Omental fat pad (tissue), 4 donors: ENCODE measurements around the gene SAMD14. TPM values are rescaled to one million over a fixed set of nuclear protein-coding genes. Genes with fewer than 3 reads are reported as not detected.

Experiments
- ATAC-seq: fragments of 150-250 bp; one replicate; pipeline ENCODE4 v1.9.1; 2016; ENCODE audit warnings: mild to moderate bottlenecking, moderate library complexity; ENCODE audit not compliant: low FRiP score
- DNase-seq: peaks from one replicate; pipeline ENCODE4 v3.0.0-alpha.2; 2019; ENCODE audit warnings: low spot score
- CTCF ChIP-seq, 3 donors: fragments of 450-650 bp; IDR thresholded peaks; one replicate each; pipeline ENCODE4 v1.5.1; 2016 to 2017; ENCODE audit warnings: antibody characterized with exemption in 3 of 3, mild to moderate bottlenecking in 3 of 3, moderate library complexity in 2 of 3
- total RNA-seq, 4 donors: library from RNA; depleted of rRNA; stranded (reverse); fragments of >200 nt; gene quantifications; one replicate each; pipeline ENCODE4 v1.1.0, GENCODE V29; 2016

Gene SAMD14
- total RNA-seq, 4 donors from 2014 or later, result 0.12 to 0.44 TPM; not detected in 2

- DNase-seq, result no peak
- ATAC-seq, result no peak
- no peak for TF ChIP-seq CTCF (IDR thresholded peaks at IDR 0.05)
Observed at GRCh38 chr17:50072925-50073324, 57.0 kb downstream of the SAMD14 start.

- TF ChIP-seq CTCF (IDR thresholded peaks at IDR 0.05), result no peak
- DNase-seq, result no peak
- ATAC-seq, result no peak
Observed at GRCh38 chr17:50072130-50072529, 57.8 kb downstream of the SAMD14 start.

GRCh38 chr17:50071692-50072091 is 58.3 kb downstream of the SAMD14 start:
- DNase-seq, result no peak
- TF ChIP-seq CTCF (IDR thresholded peaks at IDR 0.05), result no peak
- no peak for ATAC-seq

GRCh38 chr17:50070908-50071680 is 58.9 kb downstream of the SAMD14 start:
- ATAC-seq, result no peak
- no peak for DNase-seq
- no peak for TF ChIP-seq CTCF (IDR thresholded peaks at IDR 0.05)

GRCh38 chr17:50067996-50068395 is 62.0 kb downstream of the SAMD14 start:
- DNase-seq, result no peak
- ATAC-seq, result no peak
- TF ChIP-seq CTCF (IDR thresholded peaks at IDR 0.05), result no peak

- DNase-seq, result no peak
- no peak for ATAC-seq
- no peak for TF ChIP-seq CTCF (IDR thresholded peaks at IDR 0.05)
Observed at GRCh38 chr17:50066995-50067394, 63.0 kb downstream of the SAMD14 start.

GRCh38 chr17:50065056-50065455 is 64.9 kb downstream of the SAMD14 start:
- DNase-seq (no peak), ATAC-seq (no peak)
- TF ChIP-seq CTCF (IDR thresholded peaks at IDR 0.05), result no peak
